Ishikawa (cell line): ENCODE data around the gene MT1A.

Experiments used
- CREB1 ChIP-seq: IDR thresholded peaks from 2 replicates; pipeline ENCODE4 v1.6.1; 2012; ENCODE audit warnings: low read depth
- RAD21 ChIP-seq: IDR thresholded peaks from 2 replicates; pipeline ENCODE4 v1.6.1; 2012; ENCODE audit warnings: low read depth
- REST ChIP-seq: IDR thresholded peaks from 2 replicates; pipeline ENCODE4 v1.6.1; 2012; ENCODE audit warnings: low read depth, mild to moderate bottlenecking
- TAF1 ChIP-seq: IDR thresholded peaks from 2 replicates; pipeline ENCODE4 v1.6.1; 2012; ENCODE audit warnings: low read depth, mild to moderate bottlenecking
- ZBTB7A ChIP-seq: IDR thresholded peaks from 2 replicates; pipeline ENCODE4 v1.6.1; 2012; ENCODE audit warnings: low read depth
- TF ChIP-seq, protein P1 (sequence below): IDR thresholded peaks from 2 replicates; pipeline ENCODE4 v1.6.1; 2012

- TF ChIP-seq ZBTB7A (no peak), RAD21 (no peak), TAF1 (no peak), REST (no peak), CREB1 (no peak)
- TF ChIP-seq, protein P1, sequence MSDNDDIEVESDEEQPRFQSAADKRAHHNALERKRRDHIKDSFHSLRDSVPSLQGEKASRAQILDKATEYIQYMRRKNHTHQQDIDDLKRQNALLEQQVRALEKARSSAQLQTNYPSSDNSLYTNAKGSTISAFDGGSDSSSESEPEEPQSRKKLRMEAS = no peak
Observed at GRCh38 chr16:56672761-56673536, 34.5 kb downstream of the MT1A start.
